NCI-H226 (cell line): Measurements from ENCODE around the gene CLEC16A.
"Not testable (repeated sequence)": the region's sequence is repeated elsewhere in the genome, so short reads cannot be mapped to it uniquely, and the experiment has no call there.

Experiments used
- DNase-seq: peaks from one replicate; pipeline ENCODE4 v3.0.0-alpha.2; 2015

Gene CLEC16A

GRCh38 chr16:11088074-11088730, 143.8 kb downstream of the CLEC16A start:
- DNase-seq: no peak

GRCh38 chr16:11088831-11089230, 144.5 kb downstream of the CLEC16A start:
- DNase-seq: no peak

- DNase-seq: peak; percentile 39
These were observed 145.2 kb downstream of the CLEC16A start for GRCh38 chr16:11089504-11090124.

- no peak for DNase-seq
These were observed 145.9 kb downstream of the CLEC16A start for GRCh38 chr16:11090232-11090631.

- no peak for DNase-seq
These were observed 146.8 kb downstream of the CLEC16A start for GRCh38 chr16:11091021-11091785.

GRCh38 chr16:11092788-11093571, 148.6 kb downstream of the CLEC16A start:
- DNase-seq: no peak

GRCh38 chr16:11093572-11094074, 149.3 kb downstream of the CLEC16A start:
- DNase-seq: no peak

GRCh38 chr16:11094075-11094856, 149.9 kb downstream of the CLEC16A start:
- DNase-seq: peak; percentile 82

- no peak for DNase-seq
These were observed 150.6 kb downstream of the CLEC16A start for GRCh38 chr16:11094857-11095565.

GRCh38 chr16:11095935-11096334, 151.6 kb downstream of the CLEC16A start:
- DNase-seq: no peak

GRCh38 chr16:11097094-11097786, 152.9 kb downstream of the CLEC16A start:
- DNase-seq: no peak

GRCh38 chr16:11097787-11098167, 153.4 kb downstream of the CLEC16A start:
- DNase-seq: no peak

- no peak for DNase-seq
These were observed 154.4 kb downstream of the CLEC16A start for GRCh38 chr16:11098601-11099390.

GRCh38 chr16:11099672-11100205, 155.4 kb downstream of the CLEC16A start:
- no peak for DNase-seq

GRCh38 chr16:11100239-11100750, 155.9 kb downstream of the CLEC16A start:
- DNase-seq: peak; percentile 93

- no peak for DNase-seq
These were observed 156.9 kb downstream of the CLEC16A start for GRCh38 chr16:11101283-11101682.

GRCh38 chr16:11101695-11102522, 157.5 kb downstream of the CLEC16A start:
- DNase-seq: no peak

GRCh38 chr16:11102523-11102898, 158.1 kb downstream of the CLEC16A start:
- DNase-seq: no peak

- not testable (repeated sequence) for DNase-seq
These were observed 158.9 kb downstream of the CLEC16A start for GRCh38 chr16:11103301-11103700.
